IMR-90 (cell line): ENCODE measurements around the gene PIP4K2A.

Experiments
- POLR2A ChIP-seq: IDR thresholded peaks from 2 replicates; pipeline ENCODE4 v1.6.1; 2012; ENCODE audit warnings: mild to moderate bottlenecking, low read depth, low read length
- TF ChIP-seq, protein P1 (sequence below): conservative IDR thresholded peaks from 2 replicates; pipeline ENCODE4 v1.5.1; 2012; ENCODE audit warnings: mild to moderate bottlenecking, low read depth, low read length, improper control_type of control experiment

DNA sequence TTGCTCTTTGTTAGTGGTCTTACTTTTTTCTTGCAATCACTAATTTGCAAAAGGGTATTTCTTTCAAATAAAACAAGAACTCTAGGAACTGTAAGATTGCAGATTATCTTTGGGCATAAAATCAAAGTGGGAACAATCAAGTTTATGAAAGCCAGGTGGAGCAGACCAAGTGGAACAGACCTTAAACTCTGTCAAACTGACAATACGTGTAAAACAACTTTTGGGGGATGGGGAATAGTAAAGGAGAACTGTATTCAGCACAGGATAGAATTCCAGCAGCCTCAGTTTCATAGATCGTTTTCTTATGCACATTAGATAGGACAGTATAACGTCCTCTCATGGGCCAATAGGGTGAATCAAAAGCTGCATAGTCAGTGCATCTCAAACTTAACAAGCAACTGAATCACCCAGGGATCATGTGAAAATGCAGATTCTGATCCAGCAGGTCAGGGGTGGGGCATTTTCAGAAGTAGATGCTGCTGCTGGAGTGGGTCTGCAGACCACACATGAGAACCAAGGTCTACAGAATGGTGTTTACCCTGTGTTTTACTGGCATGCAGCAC lies 120.7 kb downstream of the PIP4K2A start:
- TF ChIP-seq POLR2A = no peak
- TF ChIP-seq, protein P1, sequence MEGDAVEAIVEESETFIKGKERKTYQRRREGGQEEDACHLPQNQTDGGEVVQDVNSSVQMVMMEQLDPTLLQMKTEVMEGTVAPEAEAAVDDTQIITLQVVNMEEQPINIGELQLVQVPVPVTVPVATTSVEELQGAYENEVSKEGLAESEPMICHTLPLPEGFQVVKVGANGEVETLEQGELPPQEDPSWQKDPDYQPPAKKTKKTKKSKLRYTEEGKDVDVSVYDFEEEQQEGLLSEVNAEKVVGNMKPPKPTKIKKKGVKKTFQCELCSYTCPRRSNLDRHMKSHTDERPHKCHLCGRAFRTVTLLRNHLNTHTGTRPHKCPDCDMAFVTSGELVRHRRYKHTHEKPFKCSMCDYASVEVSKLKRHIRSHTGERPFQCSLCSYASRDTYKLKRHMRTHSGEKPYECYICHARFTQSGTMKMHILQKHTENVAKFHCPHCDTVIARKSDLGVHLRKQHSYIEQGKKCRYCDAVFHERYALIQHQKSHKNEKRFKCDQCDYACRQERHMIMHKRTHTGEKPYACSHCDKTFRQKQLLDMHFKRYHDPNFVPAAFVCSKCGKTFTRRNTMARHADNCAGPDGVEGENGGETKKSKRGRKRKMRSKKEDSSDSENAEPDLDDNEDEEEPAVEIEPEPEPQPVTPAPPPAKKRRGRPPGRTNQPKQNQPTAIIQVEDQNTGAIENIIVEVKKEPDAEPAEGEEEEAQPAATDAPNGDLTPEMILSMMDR = no peak
